ENCODE data around the gene TMEM183A. TPM values are rescaled to one million over a fixed set of nuclear protein-coding genes. Genes with fewer than 3 reads are reported as not detected.
A peak's percentile ranks its signal among the peaks of the same experiment; 100 is the strongest.

Gene TMEM183A
- total and polyA plus RNA-seq, 7 donors: 17.1 to 33.9 (median 20.9) TPM

GRCh38 chr1:203026031-203026665, 19.0 kb downstream of the TMEM183A start, which contains the start of gene PPFIA4:
Gene PPFIA4 (plus strand): TSS chr1:203026491. CDS start chr1:203039009, 12,518 bp downstream.
- Histone ChIP-seq H3K9me3 (no peaks in the 10 kb centered on the region), H3K27me3 (ENCODE audit: insufficient read depth in 3 of 3, low read length in 2 of 3) (no peaks in the 10 kb centered on the region), H3K4me1 (peaks cover 34% of the 10 kb centered on the region), H3K4me3 (peak within 1 kb of the TSS; percentile 88), H3K27ac (peak within 1 kb of the TSS; percentile 90), H3K36me3 (ENCODE audit: insufficient read depth in 1 of 2, low read depth in 1 of 2) (peaks cover 3 to 42% of the 10 kb centered on the region in 2 donors)
- intact Hi-C loops (cut with DNase I): no loop called here
- peak; percentile 91 to 94 for DNase-seq
- TF ChIP-seq CTCF (IDR thresholded peaks at IDR 0.05): no peak
- ATAC-seq: peak; percentile 81 to 89 (median 85)
- 7 to 9% (median 7%) methylated on average over 41 to 52 of the region's 52 CpGs for WGBS, 3 donors

GRCh38 chr1:203026666-203027663, 19.8 kb downstream of the TMEM183A start:
- H3K27me3 ChIP-seq (ENCODE audit: insufficient read depth in 3 of 3, low read length in 2 of 3): no peaks in the 10 kb centered on the region
- no peaks in the 10 kb centered on the region for H3K9me3 ChIP-seq
- peaks cover 0 to 38% of the 10 kb centered on the region in 2 donors for H3K36me3 ChIP-seq (ENCODE audit: insufficient read depth in 1 of 2, low read depth in 1 of 2)
- ATAC-seq (peak; percentile 6 to 24 (median 16)), DNase-seq (no peak)
- peaks cover 38% of the 10 kb centered on the region for H3K4me1 ChIP-seq
- WGBS, 3 donors: 12 to 16% (median 15%) methylated on average over 43 to 46 of the region's 46 CpGs
- H3K27ac ChIP-seq: peak overlapping the region; percentile 90
- no peak for TF ChIP-seq CTCF (IDR thresholded peaks at IDR 0.05)
- H3K4me3 ChIP-seq: peak overlapping the region; percentile 88
- intact Hi-C loops (cut with DNase I): no loop called here

GRCh38 chr1:203028067-203028783, 21.1 kb downstream of the TMEM183A start:
- Histone ChIP-seq H3K36me3 (ENCODE audit: insufficient read depth in 1 of 2, low read depth in 1 of 2) (peaks cover 0 to 30% of the 10 kb centered on the region in 2 donors), H3K9me3 (no peaks in the 10 kb centered on the region), H3K27ac (peak overlapping the region; percentile 90), H3K4me1 (peaks cover 42% of the 10 kb centered on the region), H3K4me3 (peak overlapping the region; percentile 88), H3K27me3 (ENCODE audit: insufficient read depth in 3 of 3, low read length in 2 of 3) (no peaks in the 10 kb centered on the region)
- 55 to 74% (median 64%) methylated on average over 9 of the region's 9 CpGs for WGBS, 3 donors
- no peak for TF ChIP-seq CTCF (IDR thresholded peaks at IDR 0.05)
- intact Hi-C loops (cut with DNase I): no loop called here
- ATAC-seq (peak; percentile 0 to 20 (median 12)), DNase-seq (no peak)

- peaks cover 49% of the 10 kb centered on the region for H3K4me1 ChIP-seq
- H3K4me3 ChIP-seq: peak overlapping the region; percentile 88
- peaks cover 0 to 23% of the 10 kb centered on the region in 2 donors for H3K36me3 ChIP-seq (ENCODE audit: insufficient read depth in 1 of 2, low read depth in 1 of 2)
- intact Hi-C loops (cut with DNase I): no loop called here
- H3K9me3 ChIP-seq: no peaks in the 10 kb centered on the region
- H3K27ac ChIP-seq: peak overlapping the region; percentile 90
- no peak for TF ChIP-seq CTCF (IDR thresholded peaks at IDR 0.05)
- H3K27me3 ChIP-seq (ENCODE audit: insufficient read depth in 3 of 3, low read length in 2 of 3): no peaks in the 10 kb centered on the region
- 18 to 38% (median 23%) methylated on average over 13 of the region's 13 CpGs for WGBS, 3 donors
- ATAC-seq (peak; percentile 77 to 83 (median 82)), DNase-seq (peak in 1 of 2 donors; percentile 74)
Observed at GRCh38 chr1:203028784-203029553, 21.8 kb downstream of the TMEM183A start.

All from psoas muscle (tissue), 8 donors.